HFFc6 (cell line): ENCODE results near the gene LRRC39. TPM values are rescaled to one million over a fixed set of nuclear protein-coding genes. Genes with fewer than 3 reads are reported as not detected.

Experiments used
- DNase-seq: peaks from one replicate; pipeline ENCODE4 v3.0.0-alpha.2; 2018
- H3K27ac Mint-ChIP-seq: 2 replicates; pipeline ENCODE4 v1.8.0; 2020; ENCODE audit warnings: mild to moderate bottlenecking, mixed read lengths
- H3K27me3 Mint-ChIP-seq: 2 replicates; pipeline ENCODE4 v1.8.0; 2021; ENCODE audit warnings: mild to moderate bottlenecking, moderate library complexity, mixed read lengths; ENCODE audit not compliant: insufficient read depth
- H3K36me3 Mint-ChIP-seq: 2 replicates; pipeline ENCODE4 v1.8.0; 2021; ENCODE audit warnings: low read depth, mixed read lengths
- H3K4me1 Mint-ChIP-seq: 2 replicates; pipeline ENCODE4 v1.8.0; 2020; ENCODE audit warnings: low read depth, mixed read lengths
- H3K4me3 Mint-ChIP-seq: 2 replicates; pipeline ENCODE4 v1.8.0; 2020; ENCODE audit warnings: mild to moderate bottlenecking, moderate library complexity, mixed read lengths
- H3K9me3 Mint-ChIP-seq: 2 replicates; pipeline ENCODE4 v1.8.0; 2020; ENCODE audit warnings: mild to moderate bottlenecking, mixed read lengths
- CTCF ChIP-seq: fragments of 200-600 bp; sonication (generic); IDR thresholded peaks from 2 replicates; pipeline ENCODE4 v1.5.0; 2021; ENCODE audit warnings: antibody characterized with exemption, mild to moderate bottlenecking
- total RNA-seq, 6 experiments: library from RNA; stranded (reverse); fragmentation: NEBNext Ultra II Directional; extraction: Animal tissue kit (Norgen Biotek cat#: 25700); gene quantifications; 2 replicates in 1 of 6; 3 replicates in 5 of 6; pipeline ENCODE4 v1.2.3, GENCODE V29; 2021

The LRRC39 gene
- total RNA-seq, 6 experiments from 2014 or later: 0.14 to 0.23 (median 0.15) TPM; not detected in 2

GRCh38 chr1:100134872-100135271 lies 43.2 kb downstream of the LRRC39 start:
- Mint-ChIP-seq H3K4me1 (peaks cover 38% of the 10 kb centered on the region), H3K9me3 (no peaks in the 10 kb centered on the region), H3K4me3 (peak overlapping the region; percentile 19; the same call in 1 of the 2 replicates), H3K27ac (peak overlapping the region; percentile 14), H3K27me3 (no peaks in the 10 kb centered on the region), H3K36me3 (peaks cover 9% of the 10 kb centered on the region)
- DNase-seq: no peak
- TF ChIP-seq CTCF: no peak

DNA sequence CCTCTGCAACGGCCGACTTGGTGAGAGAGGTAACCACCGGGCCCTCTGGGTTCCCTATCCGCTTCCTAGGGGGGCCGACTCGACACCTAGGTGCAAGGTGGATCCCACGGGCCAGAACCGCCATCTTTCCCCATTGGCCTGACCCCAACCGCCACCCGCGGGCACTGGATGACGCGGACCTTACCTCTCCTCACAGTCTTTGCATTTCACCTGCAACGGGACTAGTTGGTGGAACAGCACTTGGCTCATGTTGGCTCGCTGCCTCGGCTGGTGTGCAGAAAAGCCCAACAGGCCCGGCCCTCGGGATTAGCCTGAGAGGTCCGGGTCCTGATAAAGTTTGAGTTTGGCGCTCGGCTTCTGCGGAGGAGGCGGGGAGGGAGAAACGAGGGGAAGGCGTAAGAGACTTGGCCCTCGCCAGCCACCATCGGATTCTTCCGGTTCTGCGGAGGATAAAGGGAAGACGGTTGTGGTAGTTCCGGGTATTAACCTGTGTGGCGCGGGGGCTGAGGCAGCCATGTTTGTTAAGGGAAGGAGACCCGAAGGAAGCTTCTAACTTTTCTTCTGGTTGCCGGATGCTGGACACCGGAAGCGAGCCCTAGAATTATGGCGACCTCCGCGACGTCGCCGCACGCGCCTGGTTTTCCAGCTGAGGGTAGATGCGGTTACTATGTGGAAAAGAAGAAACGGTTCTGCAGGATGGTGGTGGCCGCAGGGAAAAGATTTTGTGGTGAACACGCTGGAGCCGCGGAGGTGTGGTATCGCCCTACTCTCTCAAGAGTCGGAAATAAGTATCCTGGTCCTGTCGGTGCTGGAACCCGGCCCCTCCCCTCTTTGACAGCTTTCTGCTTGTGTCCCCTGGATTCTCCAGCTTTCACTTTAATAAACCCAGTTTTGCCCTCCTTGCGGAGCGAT lies 45.2 kb downstream of the LRRC39 start, which contains the start of the genes SASS6 and TRMT13:
SASS6 (minus strand) TSS at position 365 of the 912 bp plus-strand sequence; CDS start at position 249, 116 bp downstream.
TRMT13 (plus strand) TSS at position 598 of the 912 bp plus-strand sequence; CDS start at position 604, 6 bp downstream.
- peaks cover 40% of the 10 kb centered on the region for H3K4me1 Mint-ChIP-seq
- TF ChIP-seq CTCF: no peak
- DNase-seq: peak; percentile 99
- H3K36me3 Mint-ChIP-seq: peaks cover 3% of the 10 kb centered on the region; the same call in 1 of the 2 replicates
- H3K4me3 Mint-ChIP-seq: peak within 1 kb of the TSS; percentile 100
- peak within 1 kb of the TSS; percentile 96 for H3K27ac Mint-ChIP-seq
- H3K9me3 Mint-ChIP-seq: no peaks in the 10 kb centered on the region
- no peaks in the 10 kb centered on the region for H3K27me3 Mint-ChIP-seq

GRCh38 chr1:100131623-100132022 lies 46.4 kb downstream of the LRRC39 start:
- no peak for TF ChIP-seq CTCF
- H3K4me1 Mint-ChIP-seq: peaks cover 45% of the 10 kb centered on the region
- H3K9me3 Mint-ChIP-seq: no peaks in the 10 kb centered on the region
- H3K4me3 Mint-ChIP-seq: peak overlapping the region; percentile 100
- H3K27ac Mint-ChIP-seq: peak overlapping the region; percentile 96; the same call in 1 of the 2 replicates
- H3K36me3 Mint-ChIP-seq: no peaks in the 10 kb centered on the region
- no peaks in the 10 kb centered on the region for H3K27me3 Mint-ChIP-seq
- DNase-seq: no peak

GRCh38 chr1:100130552-100131077 lies 47.4 kb downstream of the LRRC39 start:
- Mint-ChIP-seq H3K4me3 (peak overlapping the region; percentile 100; the same call in 1 of the 2 replicates), H3K9me3 (no peaks in the 10 kb centered on the region), H3K27me3 (no peaks in the 10 kb centered on the region), H3K27ac (no peak overlapping the region; the same call in 1 of the 2 replicates), H3K36me3 (no peaks in the 10 kb centered on the region), H3K4me1 (peaks cover 45% of the 10 kb centered on the region)
- no peak for TF ChIP-seq CTCF
- peak; percentile 56 for DNase-seq

- Mint-ChIP-seq H3K4me3 (no peak overlapping the region), H3K36me3 (no peaks in the 10 kb centered on the region), H3K27me3 (no peaks in the 10 kb centered on the region), H3K4me1 (peaks cover 31% of the 10 kb centered on the region), H3K27ac (peak overlapping the region; percentile 53), H3K9me3 (no peaks in the 10 kb centered on the region)
- TF ChIP-seq CTCF: no peak
- DNase-seq: no peak
Observed at GRCh38 chr1:100127226-100127625, 50.8 kb downstream of the LRRC39 start.
